Vagina (tissue), 2 donors: Measurements from ENCODE around the gene CUX1.

ENCODE experiments used
- CTCF ChIP-seq, 3 experiments: fragments of 450-650 bp in 2 of 3; fragments of 200-600 bp in 1 of 3; sonication (generic) in 1 of 3; IDR thresholded peaks; one replicate each; pipeline ENCODE4 v1.5.1; 2017 to 2019; ENCODE audit warnings: antibody characterized with exemption in 3 of 3, mild to moderate bottlenecking in 2 of 3, moderate library complexity in 2 of 3
- POLR2A ChIP-seq, 2 donors: fragments of 450-650 bp; IDR thresholded peaks; one replicate each; pipeline ENCODE4 v1.6.1; 2017; ENCODE audit warnings: antibody characterized with exemption in 2 of 2, mild to moderate bottlenecking in 2 of 2, moderate library complexity in 2 of 2
- POLR2AphosphoS5 ChIP-seq, 2 donors: sonication (generic); formaldehyde crosslinking; IDR thresholded peaks; one replicate each; pipeline ENCODE4 v1.9.0; 2017; ENCODE audit warnings: antibody characterized with exemption in 2 of 2, mild to moderate bottlenecking in 2 of 2, low read depth in 1 of 2; ENCODE audit not compliant: insufficient read depth in 1 of 2

GRCh38 chr7:101978683-101979082 is 161.3 kb downstream of the CUX1 start:
- TF ChIP-seq POLR2AphosphoS5 (IDR thresholded peaks at IDR 0.05; ENCODE audit: insufficient read depth in 1 of 2, low read depth in 1 of 2) (no peak), CTCF (IDR thresholded peaks at IDR 0.05) (no peak), POLR2A (IDR thresholded peaks at IDR 0.05) (no peak)
